Measurements from ENCODE around the gene VWA5B2.
A peak's percentile ranks its signal among the peaks of the same experiment; 100 is the strongest.
"Not testable (repeated sequence)": the region's sequence is repeated elsewhere in the genome, so short reads cannot be mapped to it uniquely, and the experiment has no call there.

VWA5B2 gene

GRCh38 chr3:184248454-184249411, 19.3 kb downstream of the VWA5B2 start, which contains the start of gene ALG3:
Gene ALG3 (minus strand): TSS chr3:184248962. CDS start chr3:184248940, 22 bp downstream.
- peak; percentile 96 for DNase-seq

GRCh38 chr3:184249412-184250166, 20.2 kb downstream of the VWA5B2 start, which contains the start of gene EEF1AKMT4:
Gene EEF1AKMT4 (plus strand): TSS chr3:184249672. CDS start chr3:184249695, 23 bp downstream.
- DNase-seq: peak; percentile 97

- peak; percentile 93 for DNase-seq
These were observed 20.9 kb downstream of the VWA5B2 start for GRCh38 chr3:184250167-184250828.

GRCh38 chr3:184255291-184256039, 26.1 kb downstream of the VWA5B2 start:
- DNase-seq: no peak

DNA sequence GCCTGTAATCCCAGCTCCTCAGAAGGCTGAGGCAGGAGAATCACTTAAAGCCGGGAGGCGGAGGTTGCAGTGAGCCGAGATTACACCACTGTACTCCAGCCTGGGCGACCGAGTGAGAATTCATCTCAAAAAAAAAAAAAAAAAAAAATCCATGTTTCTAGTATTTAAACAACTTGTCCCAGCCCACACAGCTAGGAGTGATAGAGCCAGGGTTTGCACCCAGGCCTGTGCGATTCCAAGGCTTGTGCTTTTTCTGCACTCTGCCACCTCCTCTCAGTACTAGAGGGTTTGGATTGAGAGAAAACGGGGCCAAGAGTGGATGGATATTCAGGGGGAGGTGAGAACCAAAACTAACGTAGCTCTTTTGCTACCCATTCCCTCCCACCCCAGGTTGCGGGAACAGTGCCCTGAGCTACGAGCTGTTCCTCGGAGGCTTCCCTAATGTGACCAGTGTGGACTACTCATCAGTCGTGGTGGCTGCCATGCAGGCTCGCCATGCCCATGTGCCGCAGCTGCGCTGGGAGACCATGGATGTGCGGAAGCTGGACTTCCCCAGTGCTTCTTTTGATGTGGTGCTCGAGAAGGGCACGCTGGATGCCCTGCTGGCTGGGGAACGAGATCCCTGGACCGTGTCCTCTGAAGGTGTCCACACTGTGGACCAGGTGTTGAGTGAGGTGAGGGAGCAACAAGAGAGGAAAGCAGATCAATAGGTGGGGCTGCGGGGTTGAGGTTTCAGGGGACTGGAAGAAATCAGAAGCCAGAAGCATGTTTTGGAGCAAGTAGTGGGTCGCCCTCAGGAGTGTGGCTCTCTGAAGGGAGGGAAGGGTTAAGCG, 27.9 kb downstream of the VWA5B2 start:
- no peak for DNase-seq

- DNase-seq: no peak
These were observed 29.5 kb downstream of the VWA5B2 start for GRCh38 chr3:184258926-184259325.

DNA sequence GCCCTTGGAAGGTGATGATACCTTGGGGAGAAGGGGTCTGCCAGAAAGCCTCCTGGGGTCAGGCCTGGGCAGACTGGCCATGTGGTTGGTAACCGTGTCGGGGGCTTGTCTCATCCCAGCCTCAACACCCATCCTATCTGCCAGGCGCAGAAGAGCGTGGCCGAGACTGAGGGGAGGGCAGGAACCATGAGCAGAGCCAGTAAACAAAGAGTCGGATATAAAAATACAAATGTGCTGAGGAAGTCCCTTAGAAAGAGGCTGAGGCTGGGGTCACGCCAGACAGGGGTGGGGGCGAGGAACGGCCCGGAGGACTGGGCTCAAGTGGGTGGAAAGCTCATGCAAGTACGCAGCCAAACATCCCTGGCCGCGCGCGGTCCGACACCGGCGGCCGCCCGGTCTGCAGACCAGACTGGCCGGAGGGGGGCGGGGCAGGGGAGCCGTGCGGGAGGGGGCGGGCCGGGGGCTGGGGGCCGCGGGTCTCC, 30.1 kb downstream of the VWA5B2 start:
- DNase-seq: peak; percentile 16

- DNase-seq: peak; percentile 63
These were observed 30.7 kb downstream of the VWA5B2 start for GRCh38 chr3:184259878-184260723.

DNA sequence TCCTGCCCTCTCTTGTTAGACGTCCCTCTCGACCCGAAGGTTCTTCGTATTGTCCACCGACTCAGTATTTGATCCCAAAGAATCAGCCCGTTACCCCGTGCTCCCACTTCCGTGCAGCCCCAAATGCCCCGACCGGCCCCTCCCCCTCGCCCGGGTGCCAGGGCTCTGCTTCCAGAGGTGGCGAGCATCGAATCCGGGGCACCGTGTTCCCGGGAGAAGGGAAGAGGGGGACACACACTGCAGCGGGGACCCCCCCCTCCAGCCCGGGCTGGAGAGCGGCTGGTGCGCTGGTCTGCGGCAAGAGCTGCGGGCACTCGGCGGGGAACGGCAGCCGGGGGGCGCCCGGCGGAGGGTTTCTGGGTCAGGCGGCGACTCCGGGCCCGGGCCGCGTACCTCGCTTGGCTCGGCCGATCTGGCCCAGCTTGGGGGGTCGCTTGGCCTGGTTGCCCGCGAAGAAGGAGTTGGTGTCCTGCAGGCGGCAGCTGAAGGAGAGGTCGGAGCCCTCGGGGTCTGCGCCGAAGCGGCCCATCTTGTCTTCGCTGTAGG, 31.4 kb downstream of the VWA5B2 start:
- peak; percentile 70 for DNase-seq

GRCh38 chr3:184261270-184261853, 32.0 kb downstream of the VWA5B2 start, which contains the start of gene CAMK2N2:
Gene CAMK2N2 (minus strand): TSS chr3:184261553. CDS start chr3:184261285, 268 bp downstream.
- DNase-seq: no peak

DNA sequence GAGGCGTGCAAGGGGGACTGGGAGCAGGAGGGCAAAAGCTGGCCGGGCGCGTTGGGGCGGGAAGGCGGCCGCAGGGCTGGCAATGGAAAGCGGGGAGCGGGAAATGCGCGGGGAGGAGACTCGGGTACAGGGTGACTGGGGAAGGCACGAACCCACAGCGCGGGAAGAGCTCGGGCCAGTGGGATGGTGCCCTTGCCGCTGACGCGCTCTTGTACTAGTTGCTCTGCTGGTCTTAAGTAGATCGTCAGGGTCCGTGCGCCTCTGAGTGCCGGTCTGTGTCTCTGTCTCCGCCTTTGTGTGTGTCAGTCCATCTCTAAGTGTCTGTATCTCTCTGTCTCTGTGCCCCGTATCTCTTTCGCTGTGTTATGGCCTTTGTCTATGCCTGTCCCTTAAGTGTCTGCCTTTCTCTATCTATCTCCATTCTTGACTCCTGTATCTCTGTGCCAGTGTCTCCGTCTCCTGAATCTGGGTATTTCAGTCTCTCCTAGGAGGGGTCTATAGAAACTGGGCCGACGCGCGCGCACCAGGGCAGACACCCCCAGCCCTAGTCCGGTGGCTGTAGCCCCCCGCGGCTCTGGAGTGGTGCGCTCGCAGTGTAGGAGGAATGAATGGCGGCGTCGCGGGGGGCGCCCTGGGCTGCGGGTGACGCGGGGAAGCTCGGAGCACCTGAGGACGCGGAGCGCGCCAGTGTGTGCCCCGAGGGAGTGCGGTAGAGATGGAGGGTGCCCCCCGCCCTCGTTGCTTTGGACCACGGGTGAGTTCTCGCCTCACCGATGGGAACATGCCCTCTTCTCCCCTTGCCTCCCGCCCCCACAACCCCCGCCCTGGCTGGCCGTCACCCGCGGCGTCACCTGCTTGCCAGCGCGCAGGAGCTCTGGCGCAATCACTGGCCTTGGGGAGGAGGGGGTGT, 32.7 kb downstream of the VWA5B2 start:
- peak; percentile 68 for DNase-seq

DNA sequence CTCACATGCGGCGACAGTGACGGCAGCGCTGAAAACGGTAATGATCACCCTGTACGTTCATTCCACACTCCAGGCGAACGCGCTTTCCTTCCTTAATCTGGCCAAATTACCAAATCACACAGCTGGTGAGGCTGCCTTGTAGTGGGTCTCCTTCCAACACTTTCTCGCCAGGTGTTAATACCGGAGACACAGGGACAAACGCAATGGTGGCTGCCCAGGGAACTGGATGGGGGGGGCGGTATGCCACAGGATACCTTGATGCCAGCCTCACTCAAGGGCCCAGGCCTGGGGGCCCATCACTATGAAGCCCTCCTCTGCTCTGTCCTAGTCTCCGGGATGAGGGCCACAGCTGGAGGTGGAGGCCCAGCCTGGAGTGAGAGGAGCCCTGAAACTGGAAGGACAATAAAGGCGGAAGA, 33.4 kb downstream of the VWA5B2 start:
- DNase-seq: peak; percentile 2

- DNase-seq: not testable (repeated sequence)
These were observed 37.9 kb downstream of the VWA5B2 start for GRCh38 chr3:184267249-184267648.

DNA sequence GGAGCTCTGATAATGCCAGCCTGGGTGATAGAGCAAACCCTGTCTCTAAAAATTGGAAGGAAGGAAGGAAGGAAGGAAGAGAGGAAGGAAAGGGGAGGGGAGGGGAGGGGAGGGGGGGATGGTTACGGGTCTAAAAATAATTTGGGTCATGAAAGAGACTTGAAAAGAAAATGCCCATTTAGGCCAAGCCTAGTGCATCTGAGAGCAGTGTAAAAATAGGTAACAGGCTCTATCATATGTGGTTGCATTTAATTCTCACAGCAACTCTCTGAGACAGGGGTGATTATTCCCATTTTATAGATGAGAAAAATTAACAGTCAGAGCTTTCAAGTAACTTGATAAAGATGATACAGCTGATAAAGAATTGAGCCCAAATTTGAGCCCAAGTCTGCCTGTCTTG, 42.9 kb downstream of the VWA5B2 start:
- DNase-seq: no peak

DNA sequence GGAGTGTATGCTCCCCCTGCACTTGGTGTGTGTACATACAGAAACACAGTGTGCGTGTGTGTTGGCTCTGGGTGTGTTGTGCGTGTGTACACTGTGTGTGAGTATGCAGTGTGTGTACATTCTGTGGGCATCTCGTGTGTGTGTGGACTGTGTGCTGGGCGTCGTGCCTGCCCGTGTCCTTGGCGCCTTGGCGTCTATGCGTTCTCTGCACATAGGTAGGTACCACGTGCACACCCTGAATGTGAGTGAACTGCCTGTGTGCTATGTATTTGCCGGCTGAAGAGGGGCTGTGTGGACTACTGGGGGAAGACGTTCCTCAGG, 46.0 kb downstream of the VWA5B2 start:
- no peak for DNase-seq

- peak; percentile 16 for DNase-seq
These were observed 46.9 kb downstream of the VWA5B2 start, which contains the start of gene ECE2 for GRCh38 chr3:184275961-184276910. Gene ECE2 (plus strand): TSS chr3:184276022. CDS start chr3:184276154, 132 bp downstream.

DNA sequence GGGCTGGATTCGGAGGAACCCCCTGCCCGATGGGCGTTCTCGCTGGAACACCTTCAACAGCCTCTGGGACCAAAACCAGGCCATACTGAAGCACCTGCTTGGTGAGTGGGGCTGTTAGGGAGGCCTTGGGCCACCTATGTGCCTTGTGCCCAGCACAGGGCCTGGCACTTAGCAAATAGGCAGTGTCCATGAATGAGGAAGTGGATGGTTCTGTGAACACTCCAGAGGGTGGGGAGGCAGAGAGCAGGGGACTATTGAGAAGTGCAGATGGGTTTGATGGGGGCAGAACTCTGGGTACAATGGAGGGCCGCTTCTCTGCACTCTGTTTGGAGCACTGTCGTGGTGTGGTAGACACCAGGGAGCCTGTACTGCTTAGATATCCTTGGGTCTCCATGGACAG, 48.0 kb downstream of the VWA5B2 start:
- DNase-seq: no peak

All from eye (tissue), 1 donor.